Calu3 (cell line): ENCODE measurements around the gene ZIM2. TPM values are rescaled to one million over a fixed set of nuclear protein-coding genes. Genes with fewer than 3 reads are reported as not detected.

Source experiments
- BruUV-seq: library from RNA; stranded (reverse); fragments of 400-500 nt; replicated peaks from 2 replicates; lab custom pipeline; 2021; lab: Mats Ljungman, UMichigan
- CTCF ChIA-PET: fragments of 300-600 bp; sonication (Branson Sonifier 250); formaldehyde crosslinking; loops from one replicate; lab custom pipeline; 2022; ENCODE audit warnings: antibody characterized with exemption; lab: Charles Lee
- DNase-seq: peaks from one replicate; pipeline ENCODE4 v3.0.0; 2022
- H3K27ac Mint-ChIP-seq: one replicate; pipeline ENCODE4 v1.8.0; 2022; ENCODE audit warnings: mixed read lengths; ENCODE audit not compliant: unreplicated experiment
- H3K27me3 Mint-ChIP-seq: one replicate; pipeline ENCODE4 v1.8.0; 2022; ENCODE audit warnings: mixed read lengths; ENCODE audit not compliant: unreplicated experiment
- H3K36me3 Mint-ChIP-seq: one replicate; pipeline ENCODE4 v1.8.0; 2022; ENCODE audit warnings: mild to moderate bottlenecking, moderate library complexity, mixed read lengths; ENCODE audit not compliant: insufficient read depth, unreplicated experiment
- H3K4me1 Mint-ChIP-seq: one replicate; pipeline ENCODE4 v1.8.0; 2022; ENCODE audit warnings: mild to moderate bottlenecking, low read depth, mixed read lengths; ENCODE audit not compliant: unreplicated experiment
- H3K4me3 Mint-ChIP-seq: one replicate; pipeline ENCODE4 v1.8.0; 2022; ENCODE audit warnings: mild to moderate bottlenecking, low read depth, moderate library complexity, mixed read lengths; ENCODE audit not compliant: unreplicated experiment
- H3K9me3 Mint-ChIP-seq: one replicate; pipeline ENCODE4 v1.8.0; 2022; ENCODE audit warnings: low read depth, mixed read lengths; ENCODE audit not compliant: unreplicated experiment
- CTCF ChIP-seq: fragments of 200-600 bp; IDR thresholded peaks from one replicate; pipeline ENCODE4 v1.8.0; 2022; ENCODE audit warnings: antibody characterized with exemption; ENCODE audit not compliant: unreplicated experiment
- intact Hi-C: fragments of 100-400 bp; cut with micrococcal nuclease; formaldehyde crosslinking; loops from one replicate; pipeline ENCODE4 v1.10.0; 2022; ENCODE audit not compliant: unreplicated experiment
- total RNA-seq: library from RNA; stranded (reverse); gene quantifications from 2 replicates; pipeline ENCODE4 v1.2.3, GENCODE V29; 2022

ZIM2 gene
- total RNA-seq, 1 experiment from 2014 or later = not detected

DNA sequence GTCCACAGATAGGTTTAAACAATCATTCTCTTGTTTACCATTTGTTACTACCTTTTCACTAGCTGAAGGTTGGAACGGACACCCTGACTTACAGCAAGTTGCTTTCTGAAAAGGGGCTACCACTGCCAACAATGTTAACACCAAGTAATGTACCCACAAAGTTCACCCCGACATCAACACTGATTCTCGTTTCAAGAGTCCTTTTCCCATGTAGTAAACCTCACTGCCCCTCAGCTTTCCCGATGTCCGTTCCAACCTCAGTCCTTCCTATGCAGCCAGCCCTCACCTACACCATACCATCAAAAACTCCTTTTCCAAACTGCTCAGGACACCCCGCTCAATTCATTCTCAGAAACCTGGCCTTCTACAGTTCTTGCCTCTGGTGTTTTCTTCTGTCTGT is 29.0 kb downstream of the ZIM2 start:
- H3K27ac Mint-ChIP-seq = no peak overlapping the region
- CTCF ChIA-PET = no interaction called here
- intact Hi-C loops = no loop called here
- DNase-seq = no peak
- TF ChIP-seq CTCF = no peak
- no peak overlapping the region for H3K4me3 Mint-ChIP-seq
- no peaks in the 10 kb centered on the region for H3K27me3 Mint-ChIP-seq
- H3K36me3 Mint-ChIP-seq = no peaks in the 10 kb centered on the region
- peaks cover 23% of the 10 kb centered on the region for H3K9me3 Mint-ChIP-seq
- no peaks in the 10 kb centered on the region for H3K4me1 Mint-ChIP-seq
- BruUV-seq = no TSS peak

- CTCF ChIA-PET = no interaction called here
- DNase-seq = no peak
- Mint-ChIP-seq H3K9me3 (peaks cover 25% of the 10 kb centered on the region), H3K27ac (no peak overlapping the region), H3K4me3 (no peak overlapping the region), H3K4me1 (no peaks in the 10 kb centered on the region), H3K27me3 (no peaks in the 10 kb centered on the region), H3K36me3 (no peaks in the 10 kb centered on the region)
- intact Hi-C loops = no loop called here
- TF ChIP-seq CTCF = no peak
- no TSS peak for BruUV-seq
These were observed 30.3 kb downstream of the ZIM2 start for GRCh38 chr19:56810260-56810659.

GRCh38 chr19:56808717-56809392 is 31.7 kb downstream of the ZIM2 start:
- no peaks in the 10 kb centered on the region for H3K36me3 Mint-ChIP-seq
- H3K4me1 Mint-ChIP-seq = no peaks in the 10 kb centered on the region
- H3K9me3 Mint-ChIP-seq = peaks cover 22% of the 10 kb centered on the region
- DNase-seq = no peak
- intact Hi-C loops = no loop called here
- H3K27me3 Mint-ChIP-seq = no peaks in the 10 kb centered on the region
- H3K27ac Mint-ChIP-seq = no peak overlapping the region
- no peak for TF ChIP-seq CTCF
- no TSS peak for BruUV-seq
- H3K4me3 Mint-ChIP-seq = no peak overlapping the region
- CTCF ChIA-PET = no interaction called here

GRCh38 chr19:56806639-56807038 is 33.9 kb downstream of the ZIM2 start:
- CTCF ChIA-PET = no interaction called here
- no peaks in the 10 kb centered on the region for H3K36me3 Mint-ChIP-seq
- peaks cover 16% of the 10 kb centered on the region for H3K9me3 Mint-ChIP-seq
- no peaks in the 10 kb centered on the region for H3K4me1 Mint-ChIP-seq
- H3K4me3 Mint-ChIP-seq = no peak overlapping the region
- BruUV-seq = no TSS peak
- H3K27ac Mint-ChIP-seq = no peak overlapping the region
- DNase-seq = no peak
- no peaks in the 10 kb centered on the region for H3K27me3 Mint-ChIP-seq
- no peak for TF ChIP-seq CTCF
- intact Hi-C loops = no loop called here
